Right lobe of liver (tissue), 6 donors: ENCODE data around the gene SYT14. TPM values are rescaled to one million over a fixed set of nuclear protein-coding genes. Genes with fewer than 3 reads are reported as not detected.

Source experiments
- ATAC-seq, 4 donors: fragments of 200-7000 bp; cut with Tn5 transposase; one replicate each; pipeline ENCODE4 v1.9.1; 2020; ENCODE audit warnings: mild to moderate bottlenecking in 4 of 4, moderate library complexity in 4 of 4
- DNase-seq, 3 donors: peaks; one replicate each; pipeline ENCODE4 v3.0.0-alpha.2; 2020
- H3K27ac ChIP-seq, 3 donors: fragments of 200-600 bp; one replicate each; pipeline ENCODE4 v1.8.0; 2022
- H3K27me3 ChIP-seq, 2 donors: fragments of 200-600 bp; one replicate each; pipeline ENCODE4 v1.8.0; 2022
- H3K36me3 ChIP-seq, 4 donors: fragments of 200-600 bp; sonication (generic) in 1 of 4; one replicate each; pipeline versions ENCODE4 v1.5.1 to v1.8.0; 2017 to 2022; ENCODE audit warnings: control low read depth in 1 of 4
- H3K4me1 ChIP-seq, 4 donors: fragments of 200-600 bp; sonication (generic) in 1 of 4; one replicate each; pipeline versions ENCODE4 v1.5.1 to v1.8.0; 2017 to 2022; ENCODE audit warnings: control low read depth in 1 of 4
- H3K4me3 ChIP-seq, 3 donors: fragments of 200-600 bp; one replicate each; pipeline ENCODE4 v1.8.0; 2022
- H3K9me3 ChIP-seq, 4 donors: fragments of 200-600 bp; sonication (generic) in 1 of 4; one replicate each; pipeline versions ENCODE4 v1.5.1 to v1.8.0; 2017 to 2022; ENCODE audit warnings: control low read depth in 1 of 4
- CTCF ChIP-seq, 4 donors: fragments of 200-600 bp in 3 of 4; fragments of 450-650 bp in 1 of 4; IDR thresholded peaks; one replicate each; pipeline versions ENCODE4 v1.5.1 to v1.8.0; 2016 to 2022; ENCODE audit warnings: antibody characterized with exemption in 4 of 4, mild to moderate bottlenecking in 2 of 4
- POLR2A ChIP-seq: fragments of 450-650 bp; IDR thresholded peaks from one replicate; pipeline ENCODE4 v1.6.1; 2017; ENCODE audit warnings: antibody characterized with exemption, mild to moderate bottlenecking
- WGBS: methylation state at CpG from one replicate; pipeline ENCODE4 v1.1.6; 2018; ENCODE audit warnings: low coverage, low lambda C conversion rate; ENCODE audit not compliant: insufficient coverage; ENCODE audit errors: missing lambda C conversion rate; 5-methylcytosine and 5-hydroxymethylcytosine counted together
- intact Hi-C, 2 donors: fragments of 100-400 bp; cut with DNase I; formaldehyde crosslinking; loops; one replicate each; pipeline versions ENCODE4 v1.11.2 to v1.14.1; 2022
- total RNA-seq, 6 experiments: library from RNA; depleted of rRNA in 2 of 6; stranded (reverse); fragments of >200 nt in 2 of 6; fragmentation: NEBNext Ultra II Directional in 3 of 6; extraction: Animal tissue kit (Norgen Biotek cat#: 25700) in 3 of 6; gene quantifications; one replicate each; pipeline versions ENCODE4 v1.1.0 to v1.2.4, GENCODE V29; 2016 to 2023
- donor health status: DM: no; HTN: yes; CAD: no.
- donor health status: DM: no; HTN: no; CAD: no.
- donor health status: DM: no; HTN: no; CAD: no.
- donor health status: DM: no; HTN: yes; CAD: no.
- donor health status: DM: no; HTN: yes; CAD: no.

Gene SYT14
- total RNA-seq, 6 experiments from 2014 or later = not detected

DNA sequence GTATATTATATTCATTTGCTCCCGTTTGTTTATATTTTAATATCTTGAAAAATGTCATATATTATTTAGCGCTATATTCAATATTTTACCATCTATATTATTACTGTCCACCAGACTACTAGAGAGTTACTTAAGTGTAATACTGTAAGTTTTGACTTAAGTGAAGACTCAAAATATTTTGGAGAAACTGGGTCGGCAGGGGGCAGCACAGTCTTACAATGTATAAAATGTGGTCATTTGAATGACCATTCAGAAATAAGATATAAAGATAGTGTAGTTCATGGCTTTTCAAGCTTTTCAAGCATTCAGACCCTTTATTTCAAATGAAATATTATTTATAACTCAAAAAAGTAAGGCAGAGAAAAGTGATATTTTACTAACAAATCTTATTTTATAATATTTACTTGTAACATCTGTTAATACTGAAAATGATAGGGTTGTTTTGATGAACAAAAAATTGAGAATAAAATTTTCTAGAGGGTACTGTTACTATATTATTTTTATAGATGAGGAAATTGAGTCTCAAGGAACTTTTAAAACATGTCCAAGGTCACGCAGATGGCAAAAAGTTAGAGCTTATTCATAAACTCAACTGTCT is 205.5 kb downstream of the SYT14 start:
- peak; percentile 61 to 67 (median 65) for ATAC-seq
- intact Hi-C loops = loop anchor here in 1 of 2 donors (5.0 kb wide), 1 partner anchor 169 kb away; no protein-coding TSS in a partner anchor

DNA sequence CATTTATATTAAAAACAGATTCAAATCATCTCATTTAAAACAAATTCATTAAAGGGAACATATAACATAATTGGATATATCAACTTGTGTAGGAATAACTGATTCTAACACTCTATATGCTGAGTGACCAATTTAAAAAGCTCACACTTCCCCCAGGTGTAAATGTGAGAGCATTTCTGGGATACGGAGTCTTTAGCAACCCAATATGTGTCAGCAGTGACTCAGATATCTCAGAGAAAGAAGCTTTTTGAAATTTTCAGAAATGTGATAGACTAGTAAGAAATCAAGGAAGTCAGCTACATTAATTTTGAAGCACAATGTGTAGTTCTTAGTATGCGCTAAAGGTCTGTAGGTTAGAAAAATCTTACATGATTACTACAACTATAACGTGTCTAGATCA is 206.7 kb downstream of the SYT14 start:
- WGBS = 57% methylated on average over 3 of the region's 3 CpGs
- H3K27ac ChIP-seq = no peak overlapping the region
- TF ChIP-seq POLR2A (no peak), CTCF (IDR thresholded peaks at IDR 0.05) (no peak)
- ATAC-seq = no peak
- DNase-seq = no peak
- H3K4me1 ChIP-seq = no peaks in the 10 kb centered on the region
- intact Hi-C loops = loop anchor here in 1 of 2 donors (5.0 kb wide), 1 partner anchor 168 kb away; no protein-coding TSS in a partner anchor
- no peaks in the 10 kb centered on the region for H3K9me3 ChIP-seq
- no peaks in the 10 kb centered on the region for H3K27me3 ChIP-seq
- H3K36me3 ChIP-seq = no peaks in the 10 kb centered on the region
- no peak overlapping the region for H3K4me3 ChIP-seq

More for the DNA sequence above, 205.5 kb downstream of the SYT14 start:
- TF ChIP-seq CTCF (IDR thresholded peaks at IDR 0.05) (peak; percentile 58 to 69 (median 64)), POLR2A (no peak)
- H3K27me3 ChIP-seq = no peaks in the 10 kb centered on the region
- no peak overlapping the region for H3K4me3 ChIP-seq
- no peaks in the 10 kb centered on the region for H3K9me3 ChIP-seq
- no peaks in the 10 kb centered on the region for H3K36me3 ChIP-seq
- H3K27ac ChIP-seq = no peak overlapping the region
- 18% methylated on average over 4 of the region's 4 CpGs for WGBS
- no peaks in the 10 kb centered on the region for H3K4me1 ChIP-seq
- peak; percentile 58 to 67 (median 66) for DNase-seq

GRCh38 chr1:210151052-210151672 is 213.1 kb downstream of the SYT14 start:
- Histone ChIP-seq H3K4me1 (no peaks in the 10 kb centered on the region), H3K36me3 (no peaks in the 10 kb centered on the region), H3K4me3 (no peak overlapping the region), H3K27me3 (no peaks in the 10 kb centered on the region), H3K27ac (no peak overlapping the region), H3K9me3 (no peaks in the 10 kb centered on the region)
- intact Hi-C loops = loop anchor here in 1 of 2 donors (10.0 kb wide), 1 partner anchor 154 kb away; no protein-coding TSS in a partner anchor
- WGBS = 34% methylated on average over 2 of the region's 3 CpGs
- DNase-seq (no peak), ATAC-seq (no peak)
- no peak for TF ChIP-seq POLR2A
- no peak for TF ChIP-seq CTCF (IDR thresholded peaks at IDR 0.05)

DNA sequence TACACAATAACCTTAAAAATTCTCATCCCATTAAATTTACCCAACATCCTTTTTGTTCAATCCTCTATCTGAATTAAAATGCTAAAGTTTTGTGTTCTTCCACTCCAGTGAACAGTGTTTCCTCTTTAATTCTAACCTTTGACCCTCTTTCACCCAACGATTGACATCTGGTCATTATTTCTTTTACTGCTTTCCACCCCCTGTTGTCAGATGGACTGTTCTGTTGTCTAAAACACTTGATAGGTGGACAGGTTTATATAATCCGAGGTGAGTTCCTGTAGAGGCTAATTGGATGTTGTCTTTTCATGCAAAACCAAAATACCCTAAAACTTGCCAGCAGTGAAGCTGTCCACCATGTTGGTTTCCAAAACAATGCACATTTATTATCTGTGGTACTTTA is 221.2 kb downstream of the SYT14 start:
- Histone ChIP-seq H3K4me1 (no peaks in the 10 kb centered on the region), H3K9me3 (no peaks in the 10 kb centered on the region), H3K36me3 (no peaks in the 10 kb centered on the region), H3K27me3 (no peaks in the 10 kb centered on the region), H3K4me3 (no peak overlapping the region), H3K27ac (no peak overlapping the region)
- DNase-seq (no peak), ATAC-seq (no peak)
- intact Hi-C loops = loop anchor here in 1 of 2 donors (10.0 kb wide), 1 partner anchor 146 kb away; no protein-coding TSS in a partner anchor
- TF ChIP-seq CTCF (IDR thresholded peaks at IDR 0.05) = no peak
- 30% methylated on average over 2 of the region's 2 CpGs for WGBS
